HepG2 (cell line): ENCODE measurements around the gene DCP1B. TPM values are rescaled to one million over a fixed set of nuclear protein-coding genes. Genes with fewer than 3 reads are reported as not detected.

ENCODE experiments used
- ATAC-seq: fragments of 200-7000 bp; cut with Tn5 transposase; 3 replicates; pipeline ENCODE4 v1.9.1; 2020; ENCODE audit warnings: mild to moderate bottlenecking, moderate library complexity
- BruUV-seq: library from RNA; stranded (reverse); fragments of 400-500 nt; replicated peaks from 2 replicates; lab custom pipeline; 2021; lab: Mats Ljungman, UMichigan
- CTCF ChIA-PET: fragments of 300-600 bp; formaldehyde crosslinking; extraction: SDS; loops from one replicate; lab custom pipeline; 2021; ENCODE audit warnings: low total read pairs, inconsistent platforms, low intra/inter-chr PET ratio; lab: Yijun Ruan, JAX
- POLR2A ChIA-PET: fragments of 350-600 bp; sonication (Branson Sonifier 250); formaldehyde crosslinking; loops from one replicate; lab custom pipeline; 2020; ENCODE audit warnings: antibody characterized with exemption, inconsistent platforms; lab: Yijun Ruan, JAX
- DNase-seq: peaks from one replicate; pipeline ENCODE4 v3.0.0-alpha.2; 2015; ENCODE audit warnings: low spot score
- FAIRE-seq: peaks from 3 replicates; lab custom pipeline; 2011; peaks lifted over from hg19 to GRCh38; lab: Jason Lieb, UNC
- H2AFZ ChIP-seq: one replicate; pipeline ENCODE4 v1.6.1; 2011; ENCODE audit warnings: low read length, inconsistent platforms
- H3K27ac ChIP-seq: fragments of 300-600 bp; 3 replicates; pipeline ENCODE4 v1.8.0; 2011; ENCODE audit warnings: mixed run types, mild to moderate bottlenecking, mixed read lengths, low read length, inconsistent platforms; ENCODE audit not compliant: insufficient read depth; ENCODE audit errors: extremely low read length
- H3K27me3 ChIP-seq, 2 experiments: fragments of 200-600 bp in 1 of 2; 2 replicates in 1 of 2; 3 replicates in 1 of 2; pipeline versions ENCODE4 v1.6.0 to v1.8.0; 2011; ENCODE audit warnings: low read length in 2 of 2, mild to moderate bottlenecking in 2 of 2, moderate library complexity in 2 of 2, inconsistent platforms in 1 of 2; ENCODE audit not compliant: insufficient read depth in 2 of 2, control insufficient read depth in 1 of 2
- H3K36me3 ChIP-seq, 2 experiments: fragments of 200-600 bp in 1 of 2; replicated peaks in 1 of 2; 2 replicates in 1 of 2; 3 replicates in 1 of 2; pipeline versions ENCODE4 v1.5.1 to v1.8.0; 2011; ENCODE audit warnings: low read length in 2 of 2, inconsistent platforms in 1 of 2; ENCODE audit not compliant: insufficient read depth in 2 of 2, control insufficient read depth in 1 of 2
- H3K4me1 ChIP-seq: 2 replicates; pipeline ENCODE4 v1.5.1; 2012; ENCODE audit warnings: low read length, inconsistent platforms; ENCODE audit not compliant: insufficient read depth
- H3K4me2 ChIP-seq: 2 replicates; pipeline ENCODE4 v1.6.0; 2011; ENCODE audit warnings: low read depth, low read length, inconsistent platforms
- H3K4me3 ChIP-seq, 3 experiments: fragments of 200-600 bp in 1 of 3; sonication (generic), shearing (Covaris generic) in 1 of 3; replicated peaks in 1 of 3; 2 replicates each; pipeline ENCODE4 v1.5.1; 2011 to 2016; ENCODE audit warnings: low read length in 3 of 3, inconsistent platforms in 2 of 3, low read depth in 2 of 3, mild to moderate bottlenecking in 2 of 3, control low read depth in 1 of 3, mixed read lengths in 1 of 3; ENCODE audit not compliant: insufficient read depth in 1 of 3
- H3K79me2 ChIP-seq: one replicate; pipeline ENCODE4 v1.6.1; 2011; ENCODE audit warnings: low read length, inconsistent platforms; ENCODE audit not compliant: insufficient read depth
- H3K9ac ChIP-seq: 2 replicates; pipeline ENCODE4 v1.6.0; 2011; ENCODE audit warnings: mild to moderate bottlenecking, low read depth, low read length, inconsistent platforms; ENCODE audit not compliant: insufficient read depth
- H3K9me3 ChIP-seq: 2 replicates; pipeline ENCODE4 v1.5.1; 2012; ENCODE audit warnings: mild to moderate bottlenecking, low read length
- H4K20me1 ChIP-seq: 2 replicates; pipeline ENCODE4 v1.6.0; 2011; ENCODE audit warnings: inconsistent platforms, mild to moderate bottlenecking, low read length, moderate library complexity; ENCODE audit not compliant: insufficient read depth
- ATF1 ChIP-seq: IDR thresholded peaks from 2 replicates; pipeline ENCODE4 v1.6.1; 2016; ENCODE audit warnings: mild to moderate bottlenecking, control low read depth
- FIP1L1 ChIP-seq: fragments of 200-400 bp; formaldehyde crosslinking; IDR thresholded peaks from 2 replicates; pipeline ENCODE4 v1.6.1; 2018; ENCODE audit warnings: low read depth, mild to moderate bottlenecking, low read length, moderate library complexity, borderline replicate concordance; ENCODE audit not compliant: insufficient read depth
- HNRNPK ChIP-seq: fragments of 200-400 bp; formaldehyde crosslinking; IDR thresholded peaks from 2 replicates; pipeline ENCODE4 v1.6.1; 2018; ENCODE audit warnings: low read length, low read depth, moderate library complexity, mild to moderate bottlenecking; ENCODE audit not compliant: poor library complexity, severe bottlenecking
- MEIS1 ChIP-seq: sonication (generic); formaldehyde crosslinking; IDR thresholded peaks from 2 replicates; pipeline ENCODE4 v1.9.0; 2021; ENCODE audit warnings: mild to moderate bottlenecking, missing genetic modification reagents, moderate library complexity, borderline replicate concordance
- NFIC ChIP-seq: IDR thresholded peaks from 2 replicates; pipeline ENCODE4 v1.6.1; 2012; ENCODE audit warnings: mild to moderate bottlenecking, low read length, inconsistent platforms
- POLR2AphosphoS5 ChIP-seq: IDR thresholded peaks from 2 replicates; pipeline ENCODE4 v1.6.1; 2012; ENCODE audit warnings: low read depth, low read length
- TBX3 ChIP-seq: fragments of 450-650 bp; IDR thresholded peaks from 2 replicates; pipeline ENCODE4 v1.6.1; 2017; ENCODE audit warnings: antibody characterized with exemption, mild to moderate bottlenecking, inconsistent platforms, borderline replicate concordance
- USF2 ChIP-seq, 2 experiments: sonication (generic) in 1 of 2; formaldehyde crosslinking in 1 of 2; IDR thresholded peaks; 2 replicates each; pipeline versions ENCODE4 v1.5.1 to v1.6.1; 2011 to 2020; ENCODE audit warnings: borderline replicate concordance in 1 of 2, low read depth in 1 of 2, low read length in 1 of 2, mild to moderate bottlenecking in 1 of 2, missing genetic modification reagents in 1 of 2, moderate library complexity in 1 of 2
- ZBTB20 ChIP-seq: sonication (generic); formaldehyde crosslinking; IDR thresholded peaks from 2 replicates; pipeline ENCODE4 v1.8.1; 2023; ENCODE audit warnings: missing genetic modification reagents, low read depth, mild to moderate bottlenecking, borderline replicate concordance
- WGBS: methylation state at CpG from one replicate; pipeline ENCODE4 v1.1.6; 2017; ENCODE audit warnings: low lambda C conversion rate; 5-methylcytosine and 5-hydroxymethylcytosine counted together
- in situ Hi-C: cut with HindIII; loops from 2 replicates; pipeline ENCODE4 v1.10.0; 2017; ENCODE audit warnings: low pct_unique_long_range_greater_than_20kb; ENCODE audit not compliant: extremely low pct_ligation_motif_present
- intact Hi-C: fragments of 100-400 bp; cut with micrococcal nuclease; formaldehyde crosslinking; loops from one replicate; pipeline ENCODE4 v1.10.0; 2022; ENCODE audit not compliant: unreplicated experiment
- polyA plus RNA-seq, 8 experiments: library from polyadenylated mRNA; depleted of rRNA in 3 of 8; stranded (reverse) in 7 of 8; unstranded in 1 of 8; fragments of >200 nt; fragmentation: Illumina TruSeq in 4 of 8; extraction: Trizol in 4 of 8; gene quantifications; 2 replicates each; pipeline versions ENCODE4 v1.2.1 to v1.2.3, GENCODE V29; 2011 to 2016; ENCODE audit warnings: low read depth in 4 of 8, missing spikeins in 1 of 8, mixed read lengths in 1 of 8; ENCODE audit not compliant: insufficient read depth in 1 of 8
- total RNA-seq, 5 experiments: library from RNA; depleted of rRNA; stranded (reverse); fragments of >200 nt; fragmentation: Illumina TruSeq; extraction: Trizol; gene quantifications; 2 replicates each; pipeline ENCODE4 v1.2.3, GENCODE V29; 2016; ENCODE audit warnings: low read depth in 1 of 5

The DCP1B gene
- total and polyA plus RNA-seq, 2 of the 13 experiments (the other 11 are each of a cell fraction or from before 2014, with no cell fraction given) = 11.4 to 27.2 TPM

- FAIRE-seq = no peak
- H3K36me3 ChIP-seq = no peaks in the 10 kb centered on the region
- peak; percentile 73 for TF ChIP-seq HNRNPK
- no peak for TF ChIP-seq MEIS1 (CRISPR knock-in tag)
- TF ChIP-seq, all 625 proteins: peak for 1
- ChIA-PET CTCF (no interaction called here), POLR2A (no interaction called here)
- H3K9me3 ChIP-seq = no peaks in the 10 kb centered on the region
- H3K4me2 ChIP-seq = no peak overlapping the region
- no peak overlapping the region for H2AFZ ChIP-seq
- no peak overlapping the region for H3K9ac ChIP-seq
- H3K4me3 ChIP-seq = no peak overlapping the region
- DNase-seq = no peak
- WGBS = 97% methylated on average over 9 of the region's 9 CpGs
- intact Hi-C loops (no loop called here), in situ Hi-C loops (no loop called here)
- no peaks in the 10 kb centered on the region for H3K79me2 ChIP-seq
- no peak for ATAC-seq
- H3K4me1 ChIP-seq = peaks cover 6% of the 10 kb centered on the region; the same call in 1 of the 2 replicates
- H3K27me3 ChIP-seq = no peaks in the 10 kb centered on the region
- H3K27ac ChIP-seq = no peak overlapping the region
- H4K20me1 ChIP-seq = no peaks in the 10 kb centered on the region; the same call in 1 of the 2 replicates
- no TSS peak for BruUV-seq
Observed at GRCh38 chr12:1972856-1973317, 31.4 kb downstream of the DCP1B start.

DNA sequence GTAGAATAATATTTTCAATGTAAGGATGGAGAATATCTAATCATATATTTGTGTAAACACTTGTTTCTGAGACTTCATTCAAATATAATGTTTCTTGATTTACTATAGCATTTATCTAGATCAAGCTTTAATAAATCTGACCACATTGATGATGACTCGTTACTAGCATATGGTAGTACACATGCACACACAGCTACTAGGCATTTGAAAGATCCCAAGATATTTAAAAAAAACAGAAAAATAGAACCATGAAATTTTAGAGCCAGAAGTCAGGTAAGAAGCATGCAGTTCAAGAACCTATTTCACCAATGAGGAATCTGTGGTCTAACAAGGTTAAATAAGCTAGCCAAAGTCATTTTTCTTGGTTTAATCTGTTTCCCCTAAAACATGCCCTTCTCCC lies 32.0 kb downstream of the DCP1B start:
- no peak for FAIRE-seq
- no peak for DNase-seq
- H3K27ac ChIP-seq = no peak overlapping the region
- no peaks in the 10 kb centered on the region; the same call in 1 of the 2 replicates for H4K20me1 ChIP-seq
- peaks cover 6% of the 10 kb centered on the region; the same call in 1 of the 2 replicates for H3K4me1 ChIP-seq
- no TSS peak for BruUV-seq
- H3K36me3 ChIP-seq = peaks cover 0 to under 1% of the 10 kb centered on the region in 2 experiments; a peak in 1 of 5 replicates
- no peak for ATAC-seq
- H3K79me2 ChIP-seq = no peaks in the 10 kb centered on the region
- no peak overlapping the region for H2AFZ ChIP-seq
- H3K9ac ChIP-seq = no peak overlapping the region
- ChIA-PET CTCF (no interaction called here), POLR2A (no interaction called here)
- H3K4me2 ChIP-seq = no peak overlapping the region
- H3K4me3 ChIP-seq = no peak overlapping the region
- no peaks in the 10 kb centered on the region for H3K27me3 ChIP-seq
- no peak for TF ChIP-seq POLR2AphosphoS5
- no peak for TF ChIP-seq TBX3
- no peak for TF ChIP-seq NFIC
- TF ChIP-seq FIP1L1 = no peak
- TF ChIP-seq ATF1 (CRISPR knock-in tag) = no peak
- TF ChIP-seq ZBTB20 (CRISPR knock-in tag) = no peak
- TF ChIP-seq USF2 (IDR thresholded peaks at IDR 0.05; ENCODE audit: low read depth, low read length) = no peak
- TF ChIP-seq USF2 (CRISPR knock-in tag; IDR thresholded peaks at IDR 0.05; ENCODE audit: borderline replicate concordance) = no peak
- in situ Hi-C loops = no loop called here
- WGBS = 89% methylated on average over 1 of the region's 1 CpG
- H3K9me3 ChIP-seq = no peaks in the 10 kb centered on the region
- intact Hi-C loops = no loop called here
